Sigmoid colon (tissue), 7 donors: ENCODE measurements around the gene DTX4. TPM values are rescaled to one million over a fixed set of nuclear protein-coding genes. Genes with fewer than 3 reads are reported as not detected.

Experiments used
- DNase-seq: peaks from one replicate; pipeline ENCODE4 v3.0.0-alpha.2; 2019
- H3K27ac ChIP-seq, 4 donors: fragments of 200-600 bp; sonication (generic); one replicate each; pipeline ENCODE4 v1.5.1; 2016 to 2019; ENCODE audit warnings: mild to moderate bottlenecking in 1 of 4
- H3K27me3 ChIP-seq, 3 donors: fragments of 200-600 bp; sonication (generic); one replicate each; pipeline ENCODE4 v1.5.1; 2019; ENCODE audit warnings: mild to moderate bottlenecking in 1 of 3
- H3K36me3 ChIP-seq, 4 donors: fragments of 200-600 bp; sonication (generic); one replicate each; pipeline ENCODE4 v1.5.1; 2016 to 2019
- H3K4me1 ChIP-seq, 4 donors: fragments of 200-600 bp; sonication (generic); one replicate each; pipeline ENCODE4 v1.5.1; 2017 to 2019
- H3K4me3 ChIP-seq, 4 donors: fragments of 200-600 bp; sonication (generic); one replicate each; pipeline ENCODE4 v1.5.1; 2017 to 2019; ENCODE audit warnings: mild to moderate bottlenecking in 2 of 4, moderate library complexity in 1 of 4
- H3K9me3 ChIP-seq, 4 donors: fragments of 200-600 bp in 3 of 4; sonication (generic) in 3 of 4; one replicate each; pipeline versions ENCODE4 v1.5.1 to v1.6.1; 2013 to 2019
- EP300 ChIP-seq, 4 donors: sonication (generic); formaldehyde crosslinking; IDR thresholded peaks; one replicate each; pipeline ENCODE4 v1.6.1; 2017; ENCODE audit warnings: antibody characterized with exemption in 4 of 4
- POLR2A ChIP-seq, 2 donors: fragments of 450-650 bp; IDR thresholded peaks; one replicate each; pipeline ENCODE4 v1.6.1; 2016; ENCODE audit warnings: antibody characterized with exemption in 2 of 2, mild to moderate bottlenecking in 2 of 2, moderate library complexity in 2 of 2
- POLR2AphosphoS5 ChIP-seq, 4 donors: sonication (generic); formaldehyde crosslinking; IDR thresholded peaks; one replicate each; pipeline ENCODE4 v1.6.1; 2017; ENCODE audit warnings: antibody characterized with exemption in 4 of 4
- WGBS, 2 donors: extraction: QIAGEN DNeasy Blood & Tissue Kit; methylation state at CpG; one replicate each; pipeline ENCODE4 v1.1.7; 2013; 5-methylcytosine and 5-hydroxymethylcytosine counted together
- intact Hi-C: fragments of 100-400 bp; cut with DNase I; formaldehyde crosslinking; loops from one replicate; pipeline ENCODE4 v1.15.1; 2023
- polyA plus RNA-seq, 3 donors: library from polyadenylated mRNA; stranded (reverse); fragments of 200-250 nt; gene quantifications; one replicate each; pipeline ENCODE4 v1.2.3, GENCODE V29; 2013
- total RNA-seq, 4 donors: library from RNA; depleted of rRNA; stranded (reverse); fragments of >200 nt; gene quantifications; one replicate each; pipeline ENCODE4 v1.1.0, GENCODE V29; 2016
- TF ChIP-seq, protein P1 (sequence below), 4 experiments: fragments of 450-650 bp in 3 of 4; fragments of 200-600 bp in 1 of 4; IDR thresholded peaks; one replicate each; pipeline ENCODE4 v1.5.1; 2016 to 2019; ENCODE audit warnings: antibody characterized with exemption in 4 of 4, mild to moderate bottlenecking in 3 of 4, moderate library complexity in 2 of 4
- donor health status: healthy with polysubstance abuse.
- donor health status: Bipolar disorder and iron deficiency.
- donor health status: healthy.

The DTX4 gene
- total and polyA plus RNA-seq, 7 donors = 3.5 to 29.0 (median 7.8) TPM

DNA sequence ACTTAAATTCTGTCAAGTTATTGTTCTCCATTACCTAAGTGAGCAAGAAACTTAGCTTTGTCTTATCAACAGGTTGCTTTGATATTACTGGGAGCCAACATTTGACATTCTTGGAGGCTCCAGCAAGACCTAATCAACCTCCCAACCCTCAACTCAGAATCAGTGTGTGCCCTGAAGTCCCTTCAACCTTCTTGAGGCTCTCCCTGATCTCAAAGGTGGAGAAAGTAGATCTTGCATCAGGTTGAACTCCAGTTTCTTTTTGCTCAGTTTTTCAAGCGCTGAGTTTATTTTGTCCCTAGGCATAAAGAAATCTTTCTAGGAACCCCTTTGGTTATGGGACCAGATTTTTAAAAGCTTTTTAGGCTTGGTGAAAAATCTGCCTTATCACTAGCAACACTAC is 27.8 kb upstream of the DTX4 start:
- intact Hi-C loops = loop anchor here (5.0 to 10.0 kb wide), 3 partner anchors 411 to 567 kb away; partner anchors contain the start of genes LPXN, PATL1 and ZFP91
- Histone ChIP-seq H3K4me3 (peak overlapping the region; percentile 20 to 79 (median 52)), H3K36me3 (peaks cover 0 to 5% (median 0%) of the 10 kb centered on the region in 4 donors), H3K4me1 (peaks cover 0 to 30% (median 22%) of the 10 kb centered on the region in 4 donors), H3K27me3 (no peaks in the 10 kb centered on the region), H3K9me3 (no peaks in the 10 kb centered on the region), H3K27ac (peak overlapping the region; percentile 86 to 95 (median 89))
- TF ChIP-seq EP300 (IDR thresholded peaks at IDR 0.05) (no peak), POLR2A (IDR thresholded peaks at IDR 0.05) (no peak), POLR2AphosphoS5 (IDR thresholded peaks at IDR 0.05) (no peak)
- TF ChIP-seq, protein P1, sequence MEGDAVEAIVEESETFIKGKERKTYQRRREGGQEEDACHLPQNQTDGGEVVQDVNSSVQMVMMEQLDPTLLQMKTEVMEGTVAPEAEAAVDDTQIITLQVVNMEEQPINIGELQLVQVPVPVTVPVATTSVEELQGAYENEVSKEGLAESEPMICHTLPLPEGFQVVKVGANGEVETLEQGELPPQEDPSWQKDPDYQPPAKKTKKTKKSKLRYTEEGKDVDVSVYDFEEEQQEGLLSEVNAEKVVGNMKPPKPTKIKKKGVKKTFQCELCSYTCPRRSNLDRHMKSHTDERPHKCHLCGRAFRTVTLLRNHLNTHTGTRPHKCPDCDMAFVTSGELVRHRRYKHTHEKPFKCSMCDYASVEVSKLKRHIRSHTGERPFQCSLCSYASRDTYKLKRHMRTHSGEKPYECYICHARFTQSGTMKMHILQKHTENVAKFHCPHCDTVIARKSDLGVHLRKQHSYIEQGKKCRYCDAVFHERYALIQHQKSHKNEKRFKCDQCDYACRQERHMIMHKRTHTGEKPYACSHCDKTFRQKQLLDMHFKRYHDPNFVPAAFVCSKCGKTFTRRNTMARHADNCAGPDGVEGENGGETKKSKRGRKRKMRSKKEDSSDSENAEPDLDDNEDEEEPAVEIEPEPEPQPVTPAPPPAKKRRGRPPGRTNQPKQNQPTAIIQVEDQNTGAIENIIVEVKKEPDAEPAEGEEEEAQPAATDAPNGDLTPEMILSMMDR (IDR thresholded peaks at IDR 0.05) = no peak
- WGBS, 2 donors = 87 to 97% methylated on average over 1 of the region's 1 CpG
- DNase-seq = no peak

DNA sequence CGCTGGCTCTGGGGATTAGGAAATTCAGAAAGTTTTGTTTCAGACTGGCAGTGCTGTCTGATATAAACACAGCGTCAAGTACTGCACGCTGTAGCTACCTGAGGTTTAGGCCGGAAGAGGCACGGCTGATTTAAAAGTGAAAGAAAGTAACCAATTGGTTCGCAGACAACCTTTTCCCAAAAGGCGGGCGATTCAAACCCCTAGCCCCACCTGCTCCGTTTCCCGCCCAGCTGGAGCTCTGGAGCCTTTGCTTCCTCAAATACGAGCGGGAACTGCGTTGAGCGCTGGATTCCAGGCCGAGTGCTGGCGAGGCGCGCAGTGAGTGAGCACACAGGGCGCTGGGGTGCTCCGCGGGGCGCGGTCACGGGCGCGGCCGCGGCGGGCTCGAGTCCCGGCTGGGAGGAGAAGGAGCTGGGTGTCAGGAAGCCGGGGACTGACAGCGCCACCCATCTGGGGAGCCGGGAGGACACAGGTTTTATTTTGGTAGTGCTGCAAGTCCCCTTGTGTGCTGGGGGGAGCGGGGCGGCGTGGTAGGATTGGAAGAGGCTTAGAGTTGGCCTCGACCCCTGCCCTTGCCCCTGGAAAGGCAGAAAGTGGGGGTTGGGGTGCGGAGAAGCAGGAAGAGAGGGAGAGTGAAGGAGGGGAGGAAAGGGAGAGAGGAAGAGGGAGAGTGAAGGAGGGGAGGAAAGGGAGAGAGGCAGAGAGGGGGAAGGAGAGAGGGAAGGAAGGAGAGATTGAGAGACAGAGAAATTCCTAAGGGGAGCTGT is 27.2 kb upstream of the DTX4 start:
- Histone ChIP-seq H3K36me3 (peaks cover 0 to 7% (median 2%) of the 10 kb centered on the region in 4 donors), H3K4me3 (peak overlapping the region; percentile 20 to 79 (median 52)), H3K9me3 (no peaks in the 10 kb centered on the region), H3K27me3 (no peaks in the 10 kb centered on the region), H3K4me1 (peaks cover 0 to 30% (median 22%) of the 10 kb centered on the region in 4 donors), H3K27ac (peak overlapping the region; percentile 86 to 95 (median 89))
- WGBS, 2 donors = 2 to 5% methylated on average over 39 of the region's 39 CpGs
- peak; percentile 92 for DNase-seq
- intact Hi-C loops = loop anchor here (5.0 to 10.0 kb wide), 3 partner anchors 410 to 567 kb away; partner anchors contain the start of genes LPXN, PATL1 and ZFP91
- TF ChIP-seq EP300 (IDR thresholded peaks at IDR 0.05) (no peak), POLR2AphosphoS5 (IDR thresholded peaks at IDR 0.05) (peak; percentile 19 to 66 (median 54)), POLR2A (IDR thresholded peaks at IDR 0.05) (no peak)
- TF ChIP-seq, protein P1 (IDR thresholded peaks at IDR 0.05) = no peak

DNA sequence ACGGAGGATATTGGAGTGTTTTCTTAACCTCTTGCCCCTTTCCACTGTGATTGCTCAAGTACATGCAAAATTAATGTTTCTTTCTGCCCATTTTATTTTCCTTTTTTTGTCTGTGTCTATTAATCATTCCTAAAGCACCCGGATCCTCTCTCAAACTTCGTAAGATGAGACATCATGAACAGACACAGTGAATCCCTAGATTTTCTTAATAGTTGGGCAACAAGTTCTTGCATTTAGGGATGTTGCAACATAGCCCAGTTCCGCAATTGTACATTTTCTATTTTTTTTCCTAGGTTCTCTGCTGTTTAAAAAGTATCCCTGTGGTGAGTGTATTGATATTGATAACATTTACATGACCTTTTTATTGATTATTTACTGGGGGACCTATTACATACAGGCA is 26.4 kb upstream of the DTX4 start:
- DNase-seq = no peak
- H3K36me3 ChIP-seq = peaks cover 0 to 7% (median 2%) of the 10 kb centered on the region in 4 donors
- intact Hi-C loops = loop anchor here (10.0 kb wide), 2 partner anchors 409 to 519 kb away; partner anchors contain the start of gene PATL1
- WGBS, 2 donors = 66 to 75% methylated on average over 4 of the region's 4 CpGs
- H3K4me1 ChIP-seq = peaks cover 0 to 30% (median 22%) of the 10 kb centered on the region in 4 donors
- H3K4me3 ChIP-seq = peak overlapping the region in 2 of 4 donors; percentile 58 to 79
- H3K27me3 ChIP-seq = no peaks in the 10 kb centered on the region
- H3K27ac ChIP-seq = peak overlapping the region in 3 of 4 donors; percentile 87 to 95 (median 91)
- peak in 2 of 4 donors; percentile 11 to 22 for TF ChIP-seq POLR2AphosphoS5 (IDR thresholded peaks at IDR 0.05)
- TF ChIP-seq, protein P1 (IDR thresholded peaks at IDR 0.05) = no peak
- no peaks in the 10 kb centered on the region for H3K9me3 ChIP-seq

DNA sequence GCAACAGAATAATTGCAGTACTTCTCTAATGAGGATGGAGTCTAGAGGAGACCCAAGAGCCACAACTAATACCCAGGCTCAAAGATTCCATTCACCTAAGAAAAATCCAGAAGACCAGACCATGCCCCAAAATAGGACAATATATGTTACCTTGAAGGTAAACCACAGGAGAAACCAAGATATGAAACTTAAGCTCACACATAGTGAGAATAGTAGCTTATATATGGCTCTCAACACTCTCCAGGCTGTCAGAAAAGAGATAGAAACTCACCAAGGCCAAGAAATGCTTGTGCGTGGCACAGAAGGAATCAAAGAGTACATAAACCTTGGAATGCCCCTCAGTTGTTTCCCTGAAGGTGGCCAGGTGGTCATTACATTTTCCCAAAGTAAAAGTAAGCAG is 20.2 kb upstream of the DTX4 start:
- intact Hi-C loops = no loop called here
- TF ChIP-seq POLR2A (IDR thresholded peaks at IDR 0.05) = no peak
- TF ChIP-seq, protein P1 (IDR thresholded peaks at IDR 0.05) = no peak
- TF ChIP-seq EP300 (IDR thresholded peaks at IDR 0.05) = no peak
- no peak for TF ChIP-seq POLR2AphosphoS5 (IDR thresholded peaks at IDR 0.05)
- DNase-seq = no peak
- no peaks in the 10 kb centered on the region for H3K4me1 ChIP-seq
- no peaks in the 10 kb centered on the region for H3K27me3 ChIP-seq
- H3K4me3 ChIP-seq = no peak overlapping the region
- WGBS, 2 donors = 93 to 94% methylated on average over 1 of the region's 1 CpG
- H3K9me3 ChIP-seq = no peaks in the 10 kb centered on the region
- peaks cover 0 to 11% (median 5%) of the 10 kb centered on the region in 4 donors for H3K36me3 ChIP-seq
- H3K27ac ChIP-seq = no peak overlapping the region
